ENCODE results near the gene VWCE.
"Not testable (repeated sequence)": the region's sequence is repeated elsewhere in the genome, so short reads cannot be mapped to it uniquely, and the experiment has no call there.

VWCE gene

GRCh38 chr11:61280883-61281580 lies 14.1 kb downstream of the VWCE start:
- no peak for DNase-seq

GRCh38 chr11:61279934-61280659 lies 15.0 kb downstream of the VWCE start:
- DNase-seq, result no peak

DNA sequence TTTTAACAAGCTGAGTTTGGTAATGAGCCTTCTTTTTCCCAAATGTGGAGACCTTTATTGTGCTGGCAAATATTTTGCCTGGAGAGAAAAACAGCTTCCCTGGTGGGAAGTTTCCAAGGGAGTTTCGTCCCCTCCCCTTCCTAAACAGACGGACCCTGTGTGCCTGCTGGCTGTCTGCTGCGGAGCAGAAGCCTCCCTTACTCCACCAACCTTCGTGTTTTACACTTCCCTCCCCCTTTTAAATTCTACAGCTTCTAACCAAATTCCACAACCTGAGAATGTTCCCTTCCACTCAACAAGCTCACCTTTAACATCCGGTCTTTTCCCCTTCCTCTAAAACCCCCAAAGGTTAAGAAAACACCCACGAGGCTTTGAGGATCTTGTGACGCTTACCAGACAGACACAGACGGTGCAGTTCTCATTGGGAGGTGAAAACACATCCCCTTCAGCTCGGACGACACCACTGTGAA lies 17.1 kb downstream of the VWCE start:
- DNase-seq, result no peak

- DNase-seq, result no peak
These were observed 17.7 kb downstream of the VWCE start for GRCh38 chr11:61277186-61278000.

DNA sequence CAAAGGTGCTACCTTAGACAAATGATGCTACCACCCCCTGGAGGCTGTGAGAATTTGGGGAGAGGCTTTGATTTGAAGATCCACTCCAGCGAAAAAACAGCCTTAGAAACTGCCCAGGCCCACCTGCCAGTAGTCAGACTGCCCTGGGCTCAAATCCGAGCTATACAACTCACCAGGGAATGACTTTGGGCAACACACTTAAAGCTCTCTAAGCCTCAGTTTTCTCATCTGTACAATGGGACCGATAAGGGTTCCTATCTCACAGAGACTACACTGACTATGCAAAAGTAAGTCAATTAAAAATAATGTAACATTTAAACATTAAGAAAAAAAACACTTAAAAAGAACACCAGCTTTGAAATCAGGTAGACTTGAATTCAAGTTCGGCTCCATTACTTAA lies 19.9 kb downstream of the VWCE start:
- no peak for DNase-seq

- no peak for DNase-seq
These were observed 21.0 kb downstream of the VWCE start for GRCh38 chr11:61274084-61274483.

- no peak for DNase-seq
These were observed 21.7 kb downstream of the VWCE start for GRCh38 chr11:61273178-61274078.

- no peak for DNase-seq
These were observed 22.4 kb downstream of the VWCE start for GRCh38 chr11:61272731-61273130.

DNA sequence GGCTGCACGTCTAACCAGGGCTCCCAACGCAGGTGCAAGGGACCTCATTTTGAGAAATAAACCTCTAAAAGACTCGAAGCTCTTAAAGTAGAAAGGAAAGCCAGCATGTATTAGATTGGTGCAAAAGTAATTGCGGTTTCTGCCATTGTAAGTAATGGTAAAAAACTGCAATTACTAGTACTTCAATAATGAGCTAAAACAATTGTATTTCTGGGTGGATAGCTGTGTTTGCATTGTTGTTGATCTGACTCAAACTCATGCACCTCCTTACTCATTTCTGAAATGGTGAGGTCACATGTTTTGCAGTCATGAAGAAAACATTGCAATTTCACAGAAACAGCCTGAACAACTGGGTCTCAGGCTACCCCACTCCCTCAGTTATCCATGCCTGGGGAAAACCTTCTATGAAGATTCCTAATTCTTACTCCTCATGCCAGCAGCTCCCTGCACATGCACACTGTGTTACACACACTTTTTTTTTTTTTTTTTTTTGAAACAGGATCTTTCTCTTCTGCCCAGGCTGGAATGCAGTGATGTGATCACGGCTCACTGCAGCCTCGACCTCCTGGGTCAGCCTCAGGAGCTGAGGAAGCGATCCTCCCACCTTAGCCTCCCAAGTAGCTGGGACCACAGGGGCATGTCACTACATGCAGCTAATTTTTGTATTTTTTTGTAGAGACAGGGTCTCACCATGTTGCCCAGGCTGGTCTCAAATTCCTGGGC lies 24.6 kb downstream of the VWCE start:
- no peak for DNase-seq

DNA sequence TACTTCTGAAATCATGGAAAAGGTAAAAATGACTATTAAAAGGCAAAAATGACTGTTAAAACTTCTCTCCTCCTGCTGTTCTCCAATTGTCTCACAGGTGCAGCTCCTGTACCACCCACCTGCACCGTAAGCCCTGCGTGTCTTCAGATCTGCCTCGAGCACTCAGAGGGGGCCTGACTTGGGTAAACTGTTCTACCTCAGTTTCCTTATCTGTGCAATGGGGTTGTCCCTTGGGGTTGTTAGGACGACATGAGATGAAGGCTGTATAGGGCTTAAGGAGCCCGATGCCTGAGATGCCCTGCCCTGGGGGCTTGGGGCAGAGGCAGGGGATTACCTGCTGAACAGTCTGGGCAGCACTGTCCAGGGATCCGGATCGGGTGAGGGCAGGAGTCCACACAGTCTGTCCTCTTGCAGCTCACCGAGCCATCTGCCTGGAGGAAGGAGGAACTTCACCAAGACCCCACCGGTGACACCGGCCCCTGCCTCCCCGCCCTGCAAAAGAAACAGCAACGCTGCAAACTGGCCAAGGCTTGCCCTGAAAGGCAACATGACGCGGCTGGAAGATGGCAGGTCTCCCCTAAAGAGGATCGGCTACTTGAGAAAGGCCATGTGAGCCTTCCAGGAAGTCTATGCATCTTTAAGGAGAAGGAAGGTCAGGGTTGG lies 26.4 kb downstream of the VWCE start:
- no peak for DNase-seq

DNA sequence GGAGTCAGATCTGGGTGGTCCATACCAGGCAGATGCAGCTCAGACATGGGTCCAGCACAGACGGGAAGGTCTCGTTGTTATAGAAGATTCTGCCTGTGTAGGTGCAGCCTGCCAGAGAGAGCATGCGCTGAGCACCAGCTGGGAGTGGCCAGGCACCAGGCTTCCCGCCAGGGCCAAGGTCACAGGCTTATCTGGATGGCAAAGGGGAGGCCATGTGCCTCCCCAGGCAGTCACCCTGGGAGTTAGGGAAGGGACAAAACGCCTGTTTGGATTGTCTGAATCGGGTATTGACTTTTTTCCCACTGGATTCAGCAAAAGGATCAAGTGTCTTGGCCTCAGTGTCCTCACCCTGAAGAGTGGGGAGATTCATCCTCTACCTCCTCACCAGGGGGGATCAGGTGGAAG lies 27.7 kb downstream of the VWCE start:
- no peak for DNase-seq

- DNase-seq, result no peak
These were observed 28.5 kb downstream of the VWCE start for GRCh38 chr11:61266602-61267001.

GRCh38 chr11:61265357-61265756 lies 29.8 kb downstream of the VWCE start:
- no peak for DNase-seq

DNA sequence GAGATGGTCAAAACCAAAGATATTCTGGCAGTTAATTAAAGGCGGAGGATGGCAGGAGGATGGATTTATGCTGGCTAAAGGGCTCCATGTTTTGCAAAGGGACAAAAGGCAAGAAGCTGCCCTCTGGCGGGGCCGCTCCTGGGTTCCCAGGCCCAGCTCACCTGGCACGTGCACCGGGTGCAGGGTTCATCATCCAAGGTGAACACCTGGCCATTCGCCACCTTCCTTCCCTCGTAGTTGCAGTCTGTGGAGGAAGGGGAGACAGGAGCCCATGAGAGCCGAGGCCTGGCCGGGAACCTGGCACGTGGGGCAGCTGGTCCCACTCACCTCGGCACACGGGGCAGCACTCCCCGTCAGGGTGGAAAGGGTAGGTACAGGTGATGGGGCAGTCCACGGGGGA lies 30.3 kb downstream of the VWCE start:
- no peak for DNase-seq

GRCh38 chr11:61264371-61264770 lies 30.7 kb downstream of the VWCE start:
- no peak for DNase-seq

DNA sequence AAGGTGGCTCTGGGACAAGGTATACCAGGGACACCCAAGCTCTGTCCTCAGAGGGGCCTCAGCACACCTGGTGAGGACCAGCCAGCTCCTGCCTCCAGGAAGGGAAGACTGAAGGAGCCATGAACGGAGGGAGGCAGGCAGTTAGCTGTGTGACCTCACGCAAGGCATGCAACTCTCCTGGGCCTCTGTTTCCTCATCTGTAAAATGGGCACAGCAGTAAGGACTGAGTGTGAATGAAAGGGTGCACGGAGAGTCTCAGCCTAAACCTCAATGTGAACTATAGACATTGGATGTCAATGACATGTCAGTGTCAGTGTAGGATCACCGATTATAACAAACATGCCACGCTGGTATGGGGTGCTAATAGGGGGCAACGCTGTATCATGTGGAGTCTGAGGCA lies 35.8 kb downstream of the VWCE start:
- no peak for DNase-seq

GRCh38 chr11:61258546-61258945 lies 36.6 kb downstream of the VWCE start:
- no peak for DNase-seq

GRCh38 chr11:61256710-61257482 lies 38.2 kb downstream of the VWCE start:
- DNase-seq, result no peak

DNA sequence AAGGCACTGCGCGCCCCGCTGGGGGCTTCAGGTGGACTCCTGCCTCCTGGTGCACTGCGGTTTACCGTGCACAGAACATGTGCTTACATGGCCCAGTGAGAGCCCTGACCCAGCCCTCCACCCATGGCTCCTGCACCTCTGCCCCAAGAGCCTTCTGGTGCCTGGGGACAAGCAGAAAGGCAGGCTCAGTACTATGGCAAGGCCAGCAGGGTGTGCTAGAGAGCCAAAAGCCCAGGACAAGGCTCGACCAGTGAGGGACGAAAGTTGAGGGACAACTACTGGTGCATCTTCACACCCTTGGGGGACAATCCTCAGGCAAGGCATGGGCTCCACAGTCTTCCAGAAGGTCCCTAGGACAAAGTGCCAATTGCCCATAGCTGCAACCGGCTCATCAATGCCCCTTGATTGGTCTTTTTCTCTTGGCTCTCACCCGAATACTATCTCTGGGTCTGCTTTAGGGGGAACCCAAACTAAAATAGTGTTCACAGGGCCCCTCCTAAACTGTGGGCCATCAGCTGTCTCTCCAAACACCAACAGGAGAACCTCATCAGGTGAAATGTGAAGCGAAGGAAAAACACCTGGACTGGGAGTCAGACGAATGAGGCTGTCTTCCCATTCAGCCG lies 40.6 kb downstream of the VWCE start:
- DNase-seq, result peak; percentile 51

DNA sequence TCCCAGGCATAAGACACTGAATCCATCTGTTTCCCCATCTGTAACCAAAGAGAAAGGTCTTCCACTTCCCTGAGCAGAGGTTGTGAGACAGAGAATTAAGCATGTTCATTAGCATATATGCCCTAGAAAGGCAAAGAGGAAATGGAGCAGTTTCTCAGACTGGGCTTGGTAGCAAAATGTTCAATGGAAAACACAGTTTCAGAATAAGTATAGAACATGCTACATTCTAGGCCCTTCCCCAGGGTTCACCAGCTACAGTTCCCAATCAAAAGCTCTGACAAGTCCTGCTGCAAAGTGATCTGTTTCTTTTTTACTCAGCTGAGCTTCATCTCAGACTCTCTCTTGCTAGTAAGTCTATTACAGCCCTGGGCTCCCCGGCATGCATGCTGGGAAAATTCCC lies 42.8 kb downstream of the VWCE start:
- DNase-seq, result not testable (repeated sequence)
